NT2/D1 (cell line): ENCODE measurements around the gene SUSD3.

Experiments used
- SUZ12 ChIP-seq: IDR thresholded peaks from 2 replicates; pipeline ENCODE4 v1.6.1; 2011; ENCODE audit not compliant: insufficient read length, insufficient read depth; ENCODE audit errors: extremely low read depth
- YY1 ChIP-seq: IDR thresholded peaks from 2 replicates; pipeline ENCODE4 v1.6.1; 2011; ENCODE audit not compliant: insufficient read length, insufficient read depth
- ZNF274 ChIP-seq: IDR thresholded peaks from 2 replicates; pipeline ENCODE4 v1.6.1; 2011; ENCODE audit warnings: mild to moderate bottlenecking, low read depth, low read length

DNA sequence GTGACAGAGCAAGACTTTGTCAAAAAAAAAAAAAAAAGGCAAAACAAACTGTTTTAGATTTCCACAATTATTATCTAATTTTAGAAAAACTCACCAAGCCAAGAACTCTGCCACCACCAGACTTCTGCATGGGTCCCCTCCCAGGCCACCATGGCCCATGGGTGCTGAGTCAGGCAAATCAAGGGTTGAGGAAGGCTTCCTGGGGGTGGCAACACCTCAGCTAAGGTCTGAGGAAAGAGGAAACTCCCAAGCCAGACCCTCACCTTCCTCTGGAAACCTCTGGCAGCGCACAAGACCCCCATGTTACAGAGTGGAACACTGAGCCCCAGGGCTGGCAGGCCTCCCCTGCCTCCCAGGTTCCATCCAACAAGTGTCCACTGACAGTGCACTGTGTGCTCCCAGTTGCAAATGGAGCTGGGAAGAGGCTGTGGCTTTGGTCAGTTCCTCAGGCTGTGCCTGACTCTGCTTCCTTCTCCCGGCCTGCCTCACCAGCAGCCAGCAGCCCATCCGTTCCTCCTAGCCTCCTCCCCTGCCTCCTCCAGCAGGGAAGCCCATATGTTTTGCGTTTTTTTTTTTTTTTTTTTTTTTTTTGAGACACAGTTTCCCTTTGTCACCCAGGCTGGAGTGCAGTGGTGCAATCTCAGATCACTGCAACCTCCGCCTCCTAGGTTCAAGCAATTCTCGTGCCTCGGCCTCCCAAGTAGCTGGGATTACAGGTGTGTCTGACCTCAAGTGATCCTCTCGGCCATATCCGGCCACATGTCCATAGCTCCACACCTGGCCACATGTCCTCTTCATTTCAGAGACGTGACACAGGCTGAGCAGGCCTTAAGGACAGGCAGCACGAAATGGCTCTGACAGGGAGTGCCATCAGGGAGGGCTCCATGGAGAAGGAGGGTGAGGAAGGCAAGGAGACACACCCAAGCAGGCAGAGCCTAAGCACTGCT is 3.5 kb upstream of the SUSD3 start:
- no peak for TF ChIP-seq YY1
- TF ChIP-seq ZNF274, result no peak
- no peak for TF ChIP-seq SUZ12
